H1 (cell line): ENCODE results near the gene MAPK8IP1. TPM values are rescaled to one million over a fixed set of nuclear protein-coding genes. Genes with fewer than 3 reads are reported as not detected.
A peak's percentile ranks its signal among the peaks of the same experiment; 100 is the strongest.

Experiments used
- CTCF ChIA-PET: fragments of 300-600 bp; sonication (Branson Sonifier 250); formaldehyde crosslinking; loops from one replicate; lab custom pipeline; 2021; ENCODE audit not compliant: partially characterized antibody; lab: Charles Lee
- POLR2A ChIA-PET: fragments of 300-600 bp; sonication (Branson Sonifier 250); formaldehyde crosslinking; loops from one replicate; lab custom pipeline; 2021; ENCODE audit warnings: inconsistent platforms; ENCODE audit not compliant: partially characterized antibody; lab: Charles Lee
- DNase-seq, 2 experiments: peaks; one replicate each; pipeline versions ENCODE4 v3.0.0 to v3.0.0-alpha.2; 2010 to 2022; ENCODE audit warnings: low spot score in 2 of 2, low read depth in 1 of 2, mixed read lengths in 1 of 2
- FAIRE-seq: peaks from 2 replicates; lab custom pipeline; 2011; peaks lifted over from hg19 to GRCh38; lab: Jason Lieb, UNC
- H2AFZ ChIP-seq: 2 replicates; pipeline ENCODE4 v1.8.1; 2012; ENCODE audit warnings: low read length, inconsistent platforms
- H2AK5ac ChIP-seq: 2 replicates; pipeline ENCODE4 v1.6.1; 2013; ENCODE audit warnings: low read depth, low read length
- H2BK120ac ChIP-seq: replicated peaks from 2 replicates; pipeline ENCODE3; 2013; ENCODE audit warnings: low read depth, low read length, inconsistent platforms
- H2BK12ac ChIP-seq: 2 replicates; pipeline ENCODE4 v1.6.1; 2013; ENCODE audit warnings: low read depth, low read length
- H2BK15ac ChIP-seq: 2 replicates; pipeline ENCODE4 v1.6.1; 2013; ENCODE audit warnings: low read length
- H2BK20ac ChIP-seq: 2 replicates; pipeline ENCODE4 v1.6.1; 2013; ENCODE audit warnings: low read length
- H2BK5ac ChIP-seq: 2 replicates; pipeline ENCODE4 v1.6.1; 2013; ENCODE audit warnings: low read depth, low read length
- H3K14ac ChIP-seq: 2 replicates; pipeline ENCODE4 v1.6.1; 2013; ENCODE audit warnings: inconsistent platforms; ENCODE audit not compliant: insufficient read length
- H3K18ac ChIP-seq: 2 replicates; pipeline ENCODE4 v1.6.1; 2013; ENCODE audit warnings: low read length; ENCODE audit errors: extremely low read depth
- H3K23ac ChIP-seq: 2 replicates; pipeline ENCODE4 v1.6.1; 2013; ENCODE audit warnings: inconsistent platforms; ENCODE audit not compliant: insufficient read length
- H3K23me2 ChIP-seq: 2 replicates; pipeline ENCODE4 v1.6.1; 2013; ENCODE audit warnings: low read depth, low read length
- H3K27ac ChIP-seq: 2 replicates; pipeline ENCODE4 v1.6.1; 2011; ENCODE audit warnings: low read depth, low read length, inconsistent platforms
- H3K27me3 ChIP-seq, 4 experiments: replicated peaks in 1 of 4; 1 replicate in 1 of 4; 2 replicates in 3 of 4; pipeline versions ENCODE4 v1.6.1 to v1.8.1; 2011 to 2013; ENCODE audit warnings: low read length in 3 of 4, mild to moderate bottlenecking in 3 of 4, inconsistent platforms in 2 of 4, mixed read lengths in 2 of 4, moderate library complexity in 1 of 4; ENCODE audit not compliant: control insufficient read depth in 3 of 4, insufficient read depth in 3 of 4; ENCODE audit errors: extremely low read depth in 1 of 4
- H3K36me3 ChIP-seq, 4 experiments: 2 replicates each; pipeline versions ENCODE4 v1.6.1 to v1.8.1; 2011 to 2013; ENCODE audit warnings: mild to moderate bottlenecking in 4 of 4, low read length in 3 of 4, moderate library complexity in 2 of 4, control low read depth in 1 of 4, inconsistent platforms in 1 of 4; ENCODE audit not compliant: insufficient read depth in 4 of 4, control insufficient read depth in 2 of 4
- H3K4ac ChIP-seq: replicated peaks from 2 replicates; pipeline ENCODE3; 2013; ENCODE audit warnings: low read length, low read depth, mixed read lengths, inconsistent platforms; ENCODE audit not compliant: insufficient read length
- H3K4me1 ChIP-seq, 4 experiments: replicated peaks in 1 of 4; 1 replicate in 1 of 4; 2 replicates in 3 of 4; pipeline versions ENCODE4 v1.6.1 to v1.8.1; 2011 to 2013; ENCODE audit warnings: low read length in 3 of 4, inconsistent platforms in 2 of 4, mixed read lengths in 1 of 4; ENCODE audit not compliant: insufficient read depth in 4 of 4, control insufficient read depth in 3 of 4
- H3K4me2 ChIP-seq, 2 experiments: 2 replicates each; pipeline versions ENCODE4 v1.6.1 to v1.8.1; 2011 to 2013; ENCODE audit warnings: low read depth in 2 of 2, low read length in 2 of 2, control low read depth in 1 of 2, inconsistent platforms in 1 of 2, mild to moderate bottlenecking in 1 of 2; ENCODE audit not compliant: insufficient read depth in 1 of 2
- H3K4me3 ChIP-seq, 4 experiments: fragments of 200-600, 300-600 bp in 1 of 4; sonication (generic), shearing (Covaris generic), sonication (Bioruptor Twin) in 1 of 4; 2 replicates each; pipeline versions ENCODE4 v1.5.1 to v1.8.1; 2011 to 2016; ENCODE audit warnings: low read length in 4 of 4, low read depth in 3 of 4, control low read depth in 2 of 4, inconsistent platforms in 2 of 4, mild to moderate bottlenecking in 2 of 4, mixed read lengths in 1 of 4, moderate library complexity in 1 of 4; ENCODE audit not compliant: insufficient read depth in 2 of 4; ENCODE audit errors: extremely low read depth in 1 of 4
- H3K56ac ChIP-seq: replicated peaks from 2 replicates; pipeline ENCODE3; 2013; ENCODE audit warnings: low read depth, mild to moderate bottlenecking, mixed read lengths, low read length, inconsistent platforms; ENCODE audit not compliant: insufficient read length
- H3K79me1 ChIP-seq: 2 replicates; pipeline ENCODE4 v1.6.1; 2013; ENCODE audit warnings: low read depth, low read length, control low read depth
- H3K79me2 ChIP-seq, 2 experiments: 2 replicates each; pipeline versions ENCODE4 v1.6.1 to v1.8.1; 2012 to 2013; ENCODE audit warnings: low read length in 2 of 2, mild to moderate bottlenecking in 2 of 2, inconsistent platforms in 1 of 2; ENCODE audit not compliant: insufficient read depth in 2 of 2, control insufficient read depth in 1 of 2
- H3K9ac ChIP-seq, 4 experiments: replicated peaks in 1 of 4; 1 replicate in 1 of 4; 2 replicates in 3 of 4; pipeline versions ENCODE4 v1.6.1 to v1.8.1; 2011 to 2013; ENCODE audit warnings: low read depth in 3 of 4, low read length in 3 of 4, control low read depth in 2 of 4, mild to moderate bottlenecking in 2 of 4, moderate library complexity in 2 of 4, inconsistent platforms in 1 of 4; ENCODE audit errors: extremely low read depth in 1 of 4
- H3K9me3 ChIP-seq, 2 experiments: 2 replicates each; pipeline versions ENCODE4 v1.6.1 to v1.8.1; 2012 to 2013; ENCODE audit warnings: mild to moderate bottlenecking in 2 of 2, moderate library complexity in 2 of 2, control low read depth in 1 of 2, inconsistent platforms in 1 of 2, low read depth in 1 of 2, low read length in 1 of 2, mixed read lengths in 1 of 2; ENCODE audit not compliant: insufficient read depth in 2 of 2
- H4K20me1 ChIP-seq, 2 experiments: replicated peaks in 1 of 2; 2 replicates each; pipeline versions ENCODE3 to v1.8.1; 2011 to 2013; ENCODE audit warnings: inconsistent platforms in 2 of 2, low read length in 2 of 2, mild to moderate bottlenecking in 1 of 2; ENCODE audit not compliant: insufficient read depth in 2 of 2, control insufficient read depth in 1 of 2
- H4K5ac ChIP-seq: 2 replicates; pipeline ENCODE4 v1.6.1; 2013; ENCODE audit warnings: low read length, low read depth, mixed read lengths, inconsistent platforms; ENCODE audit not compliant: insufficient read length
- H4K8ac ChIP-seq: 2 replicates; pipeline ENCODE4 v1.8.0; 2013; ENCODE audit warnings: mild to moderate bottlenecking, moderate library complexity, low read length, inconsistent platforms; ENCODE audit not compliant: insufficient read depth; ENCODE audit errors: extremely low read depth
- H4K91ac ChIP-seq: replicated peaks from 2 replicates; pipeline ENCODE3; 2013; ENCODE audit warnings: low read length, mixed read lengths, inconsistent platforms; ENCODE audit not compliant: insufficient read length
- ASH2L ChIP-seq: fragments of 200-600, 300-600 bp; sonication (generic); IDR thresholded peaks from one replicate; pipeline ENCODE4 v1.7.1; 2017; ENCODE audit warnings: low read length
- CTCF ChIP-seq, 3 experiments: IDR thresholded peaks; 1 replicate in 2 of 3; 2 replicates in 1 of 3; pipeline versions ENCODE4 v1.5.1 to v1.6.1; 2011; ENCODE audit warnings: low read length in 3 of 3, mild to moderate bottlenecking in 3 of 3, inconsistent platforms in 2 of 3, low read depth in 1 of 3, moderate library complexity in 1 of 3; ENCODE audit not compliant: insufficient read depth in 1 of 3; ENCODE audit errors: control extremely low read depth in 1 of 3
- HDAC2 ChIP-seq, 2 experiments: fragments of 300-600 bp in 1 of 2; sonication (generic) in 1 of 2; IDR thresholded peaks; 2 replicates each; pipeline ENCODE4 v1.6.1; 2011 to 2012; ENCODE audit warnings: low read depth in 2 of 2, low read length in 2 of 2, mild to moderate bottlenecking in 2 of 2, moderate library complexity in 2 of 2, borderline replicate concordance in 1 of 2, inconsistent platforms in 1 of 2
- RAD21 ChIP-seq, 2 experiments: IDR thresholded peaks in 1 of 2; conservative IDR thresholded peaks in 1 of 2; 2 replicates each; pipeline ENCODE4 v1.6.1; 2011; ENCODE audit warnings: low read depth in 2 of 2, low read length in 2 of 2, improper control_type of control experiment in 1 of 2, inconsistent platforms in 1 of 2, mild to moderate bottlenecking in 1 of 2, moderate library complexity in 1 of 2
- SIN3A ChIP-seq, 2 experiments: IDR thresholded peaks in 1 of 2; conservative IDR thresholded peaks in 1 of 2; 2 replicates each; pipeline ENCODE4 v1.6.1; 2011 to 2012; ENCODE audit warnings: low read length in 2 of 2, improper control_type of control experiment in 1 of 2, low read depth in 1 of 2, mild to moderate bottlenecking in 1 of 2
- TAF1 ChIP-seq: IDR thresholded peaks from 2 replicates; pipeline ENCODE4 v1.6.1; 2011; ENCODE audit warnings: mild to moderate bottlenecking, low read depth, low read length
- WGBS, 2 experiments: shearing (Covaris generic) in 1 of 2; methylation state at CpG; one replicate each; pipeline versions ENCODE4 v1.1.6 to v1.1.7; 2013 to 2015; ENCODE audit warnings: low lambda C conversion rate in 2 of 2, mixed read lengths in 2 of 2, inconsistent platforms in 1 of 2, low coverage in 1 of 2, missing lambda C conversion rate in 1 of 2; ENCODE audit not compliant: insufficient replicate concordance in 2 of 2, insufficient coverage in 1 of 2, insufficient read length in 1 of 2; ENCODE audit errors: extremely low coverage in 1 of 2, missing lambda C conversion rate in 1 of 2; 5-methylcytosine and 5-hydroxymethylcytosine counted together
- polyA plus RNA-seq, 7 experiments: library from polyadenylated mRNA; depleted of rRNA in 3 of 7; stranded (reverse) in 5 of 7; unstranded in 2 of 7; fragments of >200 nt in 5 of 7; fragments of 200-250 nt in 2 of 7; gene quantifications; 1 replicate in 5 of 7; 2 replicates in 1 of 7; 4 replicates in 1 of 7; pipeline versions ENCODE4 v1.2.1 to v1.2.3, GENCODE V29; 2011 to 2013; ENCODE audit warnings: missing spikeins in 2 of 7, mixed read lengths in 2 of 7
- total RNA-seq: library from RNA; stranded (reverse); fragmentation: NEBNext Ultra II Directional; extraction: Animal tissue kit (Norgen Biotek cat#: 25700); gene quantifications from 2 replicates; pipeline ENCODE4 v1.2.1, GENCODE V29; 2021

Gene MAPK8IP1
- total and polyA plus RNA-seq, 2 of the 8 experiments (the other 6 are each of a cell fraction or from before 2014, with no cell fraction given), result 32.4 to 40.1 TPM

- Histone ChIP-seq H3K14ac (no peak overlapping the region), H3K23ac (no peak overlapping the region), H2BK5ac (no peak overlapping the region)
- TF ChIP-seq TAF1 (no peak), CTCF (IDR thresholded peaks at IDR 0.05; ENCODE audit: control extremely low read depth in 1 of 3, insufficient read depth in 1 of 3, low read depth in 1 of 3, low read length in 3 of 3) (peak; percentile 57 to 74 (median 59)), ASH2L (no peak), SIN3A (conservative IDR thresholded peaks at IDR 0.05 in 1 of 2, IDR thresholded peaks at IDR 0.05 in 1 of 2; ENCODE audit: low read depth in 1 of 2, low read length in 2 of 2) (no peak), HDAC2 (IDR thresholded peaks at IDR 0.05; ENCODE audit: borderline replicate concordance in 1 of 2, low read depth in 2 of 2, low read length in 2 of 2) (peak in 1 of 2 experiments; percentile 65; a peak in 1 of 4 replicates), RAD21 (IDR thresholded peaks at IDR 0.05 in 1 of 2, conservative IDR thresholded peaks at IDR 0.05 in 1 of 2; ENCODE audit: low read depth in 2 of 2, low read length in 2 of 2) (peak; percentile 74 to 81)
- TF ChIP-seq, all 59 proteins: peak for 3
- no peak overlapping the region for H2BK12ac ChIP-seq
- no peak overlapping the region for H3K18ac ChIP-seq
- peaks cover 6 to 37% (median 17%) of the 10 kb centered on the region in 4 experiments for H3K4me1 ChIP-seq
- H2BK15ac ChIP-seq, result no peak overlapping the region
- H2AK5ac ChIP-seq, result no peak overlapping the region
- peak overlapping the region in 1 of 4 experiments; percentile 6; a peak in 1 of 8 replicates for H3K4me3 ChIP-seq
- FAIRE-seq (no peak), DNase-seq (no peak)
- H3K79me2 ChIP-seq, result 0 out of 4 replicates have a peak, but pooled peaks cover 0 to 5% of the 10 kb centered on the region in 2 experiments
- H3K27me3 ChIP-seq, result peaks cover 0 to 5% (median 0%) of the 10 kb centered on the region in 4 experiments; a peak in 2 of 7 replicates
- no peak overlapping the region for H3K56ac ChIP-seq
- no peak overlapping the region for H4K5ac ChIP-seq
- peaks cover 2% of the 10 kb centered on the region; the same call in 1 of the 2 replicates for H3K79me1 ChIP-seq
- H4K20me1 ChIP-seq, result peaks cover 2 to 13% of the 10 kb centered on the region in 2 experiments
- 33% methylated on average over 1 of the region's 1 CpG; no CpG with 5 or more reads in 1 of the 2 experiments for WGBS, 2 experiments
- H3K23me2 ChIP-seq, result no peaks in the 10 kb centered on the region; the same call in 1 of the 2 replicates
- H3K27ac ChIP-seq, result no peak overlapping the region
- H4K8ac ChIP-seq, result no peak overlapping the region
- peaks cover 0 to 5% (median 3%) of the 10 kb centered on the region in 4 experiments; a peak in 2 of 8 replicates for H3K36me3 ChIP-seq
- POLR2A ChIA-PET, result no interaction called here
- no peaks in the 10 kb centered on the region for H3K9me3 ChIP-seq
- CTCF ChIA-PET, result interaction anchor here (1.0 to 1.1 kb wide), 2 partner anchors 10 to 11 kb away, joined by 5 to 6 read pairs; no protein-coding TSS in a partner anchor
- H2BK20ac ChIP-seq, result no peak overlapping the region
- no peak overlapping the region for H3K4ac ChIP-seq
- no peak overlapping the region for H4K91ac ChIP-seq
- peak overlapping the region; percentile 7 to 32; a peak in 3 of 4 replicates for H3K4me2 ChIP-seq
- no peak overlapping the region for H2BK120ac ChIP-seq
- no peak overlapping the region for H2AFZ ChIP-seq
- H3K9ac ChIP-seq, result no peak overlapping the region
These were observed 32.7 kb upstream of the MAPK8IP1 start for GRCh38 chr11:45852712-45853101.
